ENCODE data around the gene UPP1. TPM values are rescaled to one million over a fixed set of nuclear protein-coding genes. Genes with fewer than 3 reads are reported as not detected.

Gene UPP1
- total and polyA plus RNA-seq, 2 of the 13 experiments (the other 11 are each of a cell fraction or from before 2014, with no cell fraction given), result 5.7 to 9.8 TPM

DNA sequence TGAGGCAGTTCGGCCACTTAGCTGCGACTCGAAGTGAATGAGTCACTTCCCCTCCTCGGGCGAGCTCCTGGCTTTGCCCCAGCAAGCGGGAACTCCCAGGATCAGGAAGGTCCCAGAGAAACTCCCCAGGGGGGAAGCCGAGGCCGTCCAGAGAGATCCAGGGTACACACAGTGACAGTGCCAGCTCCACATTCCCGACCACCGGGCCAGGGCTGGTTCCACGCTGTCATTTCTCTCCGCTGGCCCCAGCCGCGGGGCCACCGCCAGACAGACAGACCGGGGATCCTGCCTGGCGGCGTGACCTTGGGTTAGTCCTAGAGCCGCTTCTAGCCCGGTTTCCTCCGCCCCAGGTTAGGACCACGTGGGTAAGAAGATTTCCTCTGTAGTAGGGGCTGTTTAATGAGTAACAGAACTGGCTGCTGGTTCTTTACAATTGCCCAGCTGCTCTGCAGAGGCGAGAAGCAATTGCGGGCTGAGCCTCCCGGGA lies 463 bp upstream of the UPP1 start (continued):
- TF ChIP-seq, protein P1, sequence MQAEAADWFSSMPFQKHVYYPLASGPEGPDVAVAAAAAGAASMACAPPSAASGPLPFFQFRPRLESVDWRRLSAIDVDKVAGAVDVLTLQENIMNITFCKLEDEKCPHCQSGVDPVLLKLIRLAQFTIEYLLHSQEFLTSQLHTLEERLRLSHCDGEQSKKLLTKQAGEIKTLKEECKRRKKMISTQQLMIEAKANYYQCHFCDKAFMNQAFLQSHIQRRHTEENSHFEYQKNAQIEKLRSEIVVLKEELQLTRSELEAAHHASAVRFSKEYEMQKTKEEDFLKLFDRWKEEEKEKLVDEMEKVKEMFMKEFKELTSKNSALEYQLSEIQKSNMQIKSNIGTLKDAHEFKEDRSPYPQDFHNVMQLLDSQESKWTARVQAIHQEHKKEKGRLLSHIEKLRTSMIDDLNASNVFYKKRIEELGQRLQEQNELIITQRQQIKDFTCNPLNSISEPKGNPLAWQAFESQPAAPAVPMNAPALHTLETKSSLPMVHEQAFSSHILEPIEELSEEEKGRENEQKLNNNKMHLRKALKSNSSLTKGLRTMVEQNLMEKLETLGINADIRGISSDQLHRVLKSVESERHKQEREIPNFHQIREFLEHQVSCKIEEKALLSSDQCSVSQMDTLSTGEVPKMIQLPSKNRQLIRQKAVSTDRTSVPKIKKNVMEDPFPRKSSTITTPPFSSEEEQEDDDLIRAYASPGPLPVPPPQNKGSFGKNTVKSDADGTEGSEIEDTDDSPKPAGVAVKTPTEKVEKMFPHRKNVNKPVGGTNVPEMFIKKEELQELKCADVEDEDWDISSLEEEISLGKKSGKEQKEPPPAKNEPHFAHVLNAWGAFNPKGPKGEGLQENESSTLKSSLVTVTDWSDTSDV (CRISPR knock-in tag; IDR thresholded peaks at IDR 0.05), result no peak
- TF ChIP-seq ZSCAN9 (CRISPR knock-in tag; IDR thresholded peaks at IDR 0.05; ENCODE audit: borderline replicate concordance) (no peak), ZNF782 (CRISPR knock-in tag; IDR thresholded peaks at IDR 0.05; ENCODE audit: borderline replicate concordance) (no peak), ZNF703 (CRISPR knock-in tag; IDR thresholded peaks at IDR 0.05; ENCODE audit: borderline replicate concordance) (no peak; the same call in 1 of the 2 replicates), ZNF326 (CRISPR knock-in tag; IDR thresholded peaks at IDR 0.05; ENCODE audit: borderline replicate concordance) (no peak), RBFOX2 (IDR thresholded peaks at IDR 0.05; ENCODE audit: low read depth, low read length) (peak; percentile 77), MBD4 (IDR thresholded peaks at IDR 0.05; ENCODE audit: borderline replicate concordance, low read length) (no peak), RAD51 (IDR thresholded peaks at IDR 0.05; ENCODE audit: borderline replicate concordance) (peak; percentile 36; the same call in 1 of the 2 replicates), ZNF570 (CRISPR knock-in tag; IDR thresholded peaks at IDR 0.05; ENCODE audit: borderline replicate concordance) (no peak), ZNF775 (CRISPR knock-in tag; IDR thresholded peaks at IDR 0.05; ENCODE audit: borderline replicate concordance) (peak; percentile 77; the same call in 1 of the 2 replicates), NCOR1 (IDR thresholded peaks at IDR 0.05; ENCODE audit: borderline replicate concordance, low read length) (peak; percentile 14; the same call in 1 of the 2 replicates), ZNF724P (CRISPR knock-in tag; IDR thresholded peaks at IDR 0.05; ENCODE audit: borderline replicate concordance) (no peak), PRMT3 (CRISPR knock-in tag; IDR thresholded peaks at IDR 0.05; ENCODE audit: borderline replicate concordance, low read depth) (no peak), GABPB1 (CRISPR knock-in tag; IDR thresholded peaks at IDR 0.05) (peak; percentile 56; the same call in 1 of the 2 replicates), ZNF333 (CRISPR knock-in tag; IDR thresholded peaks at IDR 0.05; ENCODE audit: borderline replicate concordance) (no peak), ZNF207 (IDR thresholded peaks at IDR 0.05; ENCODE audit: borderline replicate concordance) (no peak), TSC22D2 (CRISPR knock-in tag; IDR thresholded peaks at IDR 0.05; ENCODE audit: borderline replicate concordance) (no peak), SIN3A (IDR thresholded peaks at IDR 0.05; ENCODE audit: borderline replicate concordance, low read depth, low read length) (peak; percentile 60; the same call in 1 of the 2 replicates), ZNF629 (CRISPR knock-in tag; conservative IDR thresholded peaks at IDR 0.05) (no peak; the same call in 1 of the 2 replicates), ZNF850 (CRISPR knock-in tag; conservative IDR thresholded peaks at IDR 0.05) (peak; percentile 82), GPN1 (CRISPR knock-in tag; IDR thresholded peaks at IDR 0.05; ENCODE audit: borderline replicate concordance) (no peak), CREB1 (IDR thresholded peaks at IDR 0.05) (no peak), CREB1 (CRISPR knock-in tag; IDR thresholded peaks at IDR 0.05) (no peak)
- TF ChIP-seq, protein P2, sequence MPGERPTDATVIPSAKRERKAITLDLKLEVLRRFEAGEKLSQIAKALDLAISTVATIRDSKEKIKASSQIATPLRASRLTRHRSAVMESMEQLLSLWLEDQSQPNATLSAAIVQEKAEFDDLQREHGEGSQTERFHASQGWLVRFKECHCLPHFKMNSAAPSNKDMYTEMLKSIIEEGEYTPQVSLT (CRISPR knock-in tag; IDR thresholded peaks at IDR 0.05; ENCODE audit: borderline replicate concordance, low read depth), result no peak
- TF ChIP-seq, protein P3, sequence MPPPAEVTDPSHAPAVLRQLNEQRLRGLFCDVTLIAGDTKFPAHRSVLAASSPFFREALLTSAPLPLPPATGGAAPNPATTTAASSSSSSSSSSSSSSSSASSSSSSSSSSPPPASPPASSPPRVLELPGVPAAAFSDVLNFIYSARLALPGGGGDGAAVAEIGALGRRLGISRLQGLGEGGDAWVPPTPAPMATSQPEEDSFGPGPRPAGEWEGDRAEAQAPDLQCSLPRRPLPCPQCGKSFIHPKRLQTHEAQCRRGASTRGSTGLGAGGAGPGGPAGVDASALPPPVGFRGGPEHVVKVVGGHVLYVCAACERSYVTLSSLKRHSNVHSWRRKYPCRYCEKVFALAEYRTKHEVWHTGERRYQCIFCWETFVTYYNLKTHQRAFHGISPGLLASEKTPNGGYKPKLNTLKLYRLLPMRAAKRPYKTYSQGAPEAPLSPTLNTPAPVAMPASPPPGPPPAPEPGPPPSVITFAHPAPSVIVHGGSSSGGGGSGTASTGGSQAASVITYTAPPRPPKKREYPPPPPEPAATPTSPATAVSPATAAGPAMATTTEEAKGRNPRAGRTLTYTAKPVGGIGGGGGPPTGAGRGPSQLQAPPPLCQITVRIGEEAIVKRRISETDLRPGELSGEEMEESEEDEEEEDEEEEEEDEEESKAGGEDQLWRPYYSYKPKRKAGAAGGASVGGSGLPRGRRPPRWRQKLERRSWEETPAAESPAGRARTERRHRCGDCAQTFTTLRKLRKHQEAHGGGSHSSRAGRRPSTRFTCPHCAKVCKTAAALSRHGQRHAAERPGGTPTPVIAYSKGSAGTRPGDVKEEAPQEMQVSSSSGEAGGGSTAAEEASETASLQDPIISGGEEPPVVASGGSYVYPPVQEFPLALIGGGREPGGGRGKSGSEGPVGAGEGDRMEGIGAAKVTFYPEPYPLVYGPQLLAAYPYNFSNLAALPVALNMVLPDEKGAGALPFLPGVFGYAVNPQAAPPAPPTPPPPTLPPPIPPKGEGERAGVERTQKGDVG (CRISPR knock-in tag; IDR thresholded peaks at IDR 0.05; ENCODE audit: borderline replicate concordance), result no peak

Measured in HepG2 (cell line).